Measurements from ENCODE around the gene HOXD1. TPM values are rescaled to one million over a fixed set of nuclear protein-coding genes. Genes with fewer than 3 reads are reported as not detected.
A peak's percentile ranks its signal among the peaks of the same experiment; 100 is the strongest.

HOXD1 gene
- total RNA-seq, 3 donors from 2014 or later, result not detected

DNA sequence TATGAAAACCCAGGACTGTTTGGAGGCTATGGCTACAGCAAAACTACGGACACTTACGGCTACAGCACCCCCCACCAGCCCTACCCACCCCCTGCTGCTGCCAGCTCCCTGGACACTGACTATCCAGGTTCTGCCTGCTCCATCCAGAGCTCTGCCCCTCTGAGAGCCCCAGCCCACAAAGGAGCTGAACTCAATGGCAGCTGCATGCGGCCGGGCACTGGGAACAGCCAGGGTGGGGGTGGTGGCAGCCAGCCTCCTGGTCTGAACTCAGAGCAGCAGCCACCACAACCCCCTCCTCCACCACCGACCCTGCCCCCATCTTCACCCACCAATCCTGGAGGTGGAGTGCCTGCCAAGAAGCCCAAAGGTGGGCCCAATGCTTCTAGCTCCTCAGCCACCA, 19.3 kb upstream of the HOXD1 start:
- H3K36me3 Mint-ChIP-seq (ENCODE audit: insufficient read depth), result no peaks in the 10 kb centered on the region
- DNase-seq (no peak), ATAC-seq (no peak)
- peaks cover 2% of the 10 kb centered on the region for H3K9me3 Mint-ChIP-seq
- H3K27me3 Mint-ChIP-seq (ENCODE audit: low read depth), result peaks cover 91% of the 10 kb centered on the region
- peaks cover 4% of the 10 kb centered on the region for H3K4me1 Mint-ChIP-seq (ENCODE audit: low read depth)
- H3K4me3 Mint-ChIP-seq, result no peak overlapping the region

DNA sequence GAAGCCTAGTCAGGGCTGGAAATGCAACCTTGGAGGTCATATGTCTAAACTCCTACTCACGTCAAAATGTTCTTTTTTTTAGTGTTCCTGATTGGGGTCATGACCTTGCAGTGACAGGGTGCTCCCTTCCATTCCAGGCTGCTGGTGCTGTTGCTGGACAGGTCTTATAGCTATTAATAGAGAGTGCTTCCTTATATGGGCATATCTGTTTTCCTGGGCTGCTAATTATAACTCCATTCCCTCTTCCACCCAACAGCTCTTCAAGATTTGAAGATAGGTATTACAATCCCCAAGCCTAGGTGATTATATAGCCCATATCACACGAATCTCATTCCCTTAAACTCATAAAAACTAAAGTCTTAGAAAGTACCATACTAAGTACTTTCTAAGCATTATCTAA, 18.8 kb upstream of the HOXD1 start:
- H3K4me3 Mint-ChIP-seq, result no peak overlapping the region
- H3K36me3 Mint-ChIP-seq (ENCODE audit: insufficient read depth), result no peaks in the 10 kb centered on the region
- ATAC-seq (no peak), DNase-seq (no peak)
- peaks cover 3% of the 10 kb centered on the region for H3K4me1 Mint-ChIP-seq (ENCODE audit: low read depth)
- no peaks in the 10 kb centered on the region for H3K9me3 Mint-ChIP-seq
- H3K27me3 Mint-ChIP-seq (ENCODE audit: low read depth), result peaks cover 91% of the 10 kb centered on the region

DNA sequence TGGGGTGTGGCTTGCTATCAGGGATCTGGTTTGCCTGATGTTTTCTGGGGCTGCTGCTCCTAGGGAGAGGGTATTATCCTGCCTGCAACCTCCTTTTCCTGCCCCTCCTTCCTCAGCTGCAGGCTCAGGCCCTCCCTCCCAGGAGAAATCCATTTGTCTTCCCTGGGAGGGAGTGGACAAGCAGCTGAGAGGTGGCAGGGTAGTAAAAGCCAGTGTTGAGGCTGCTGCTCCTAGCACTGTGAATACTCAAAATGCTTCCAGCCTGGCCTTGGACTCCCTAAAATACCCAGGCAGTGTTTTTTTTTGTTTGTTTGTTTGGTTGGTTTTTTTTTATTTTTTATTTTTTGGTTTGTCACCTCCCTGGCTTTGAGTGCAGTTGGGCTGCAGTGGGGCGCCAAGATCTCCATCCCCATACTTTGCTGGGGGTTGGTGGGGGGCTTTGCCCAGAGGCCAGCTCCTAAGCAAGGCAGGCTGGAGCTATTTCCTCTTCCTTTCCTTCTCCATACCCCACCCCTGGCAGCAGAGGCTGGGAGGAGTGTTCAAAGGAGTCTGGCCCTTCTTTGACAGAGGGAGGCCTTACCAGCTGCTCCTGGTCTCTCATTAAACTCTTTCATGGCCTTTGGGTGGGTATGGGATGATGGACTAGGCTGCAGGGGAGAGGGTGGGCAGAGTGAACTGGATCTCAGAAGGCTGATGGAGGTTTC, 17.7 kb upstream of the HOXD1 start:
- no peak for DNase-seq

DNA sequence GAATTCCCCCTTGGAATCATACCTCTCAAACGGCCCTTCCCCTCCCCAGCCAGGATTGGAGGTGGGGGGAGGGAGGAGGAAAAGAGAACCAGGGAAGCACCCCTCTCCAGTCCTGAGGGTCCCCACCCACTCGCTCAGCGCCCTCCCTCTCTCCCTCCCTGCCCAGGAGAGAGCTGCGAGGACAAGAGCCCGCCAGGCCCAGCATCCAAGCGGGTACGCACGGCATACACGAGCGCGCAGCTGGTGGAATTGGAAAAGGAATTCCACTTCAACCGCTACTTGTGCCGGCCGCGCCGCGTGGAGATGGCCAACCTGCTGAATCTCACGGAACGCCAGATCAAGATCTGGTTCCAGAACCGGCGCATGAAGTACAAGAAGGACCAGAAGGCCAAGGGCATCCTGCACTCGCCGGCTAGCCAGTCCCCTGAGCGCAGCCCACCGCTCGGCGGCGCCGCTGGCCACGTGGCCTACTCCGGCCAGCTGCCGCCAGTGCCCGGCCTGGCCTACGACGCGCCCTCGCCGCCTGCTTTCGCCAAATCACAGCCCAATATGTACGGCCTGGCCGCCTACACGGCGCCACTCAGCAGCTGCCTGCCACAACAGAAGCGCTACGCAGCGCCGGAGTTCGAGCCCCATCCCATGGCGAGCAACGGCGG, 17.0 kb upstream of the HOXD1 start:
- DNase-seq, result no peak
- Mint-ChIP-seq H3K9me3 (no peaks in the 10 kb centered on the region), H3K36me3 (ENCODE audit: insufficient read depth) (no peaks in the 10 kb centered on the region), H3K4me3 (no peak overlapping the region), H3K4me1 (ENCODE audit: low read depth) (peaks cover 6% of the 10 kb centered on the region), H3K27me3 (ENCODE audit: low read depth) (peaks cover 91% of the 10 kb centered on the region)
- ATAC-seq, result no peak

More for the DNA sequence above, 17.7 kb upstream of the HOXD1 start:
- no peak for ATAC-seq
- H3K4me3 Mint-ChIP-seq, result no peak overlapping the region
- H3K36me3 Mint-ChIP-seq (ENCODE audit: insufficient read depth), result no peaks in the 10 kb centered on the region
- H3K27me3 Mint-ChIP-seq (ENCODE audit: low read depth), result peaks cover 91% of the 10 kb centered on the region
- H3K4me1 Mint-ChIP-seq (ENCODE audit: low read depth), result peaks cover 6% of the 10 kb centered on the region
- no peaks in the 10 kb centered on the region for H3K9me3 Mint-ChIP-seq

DNA sequence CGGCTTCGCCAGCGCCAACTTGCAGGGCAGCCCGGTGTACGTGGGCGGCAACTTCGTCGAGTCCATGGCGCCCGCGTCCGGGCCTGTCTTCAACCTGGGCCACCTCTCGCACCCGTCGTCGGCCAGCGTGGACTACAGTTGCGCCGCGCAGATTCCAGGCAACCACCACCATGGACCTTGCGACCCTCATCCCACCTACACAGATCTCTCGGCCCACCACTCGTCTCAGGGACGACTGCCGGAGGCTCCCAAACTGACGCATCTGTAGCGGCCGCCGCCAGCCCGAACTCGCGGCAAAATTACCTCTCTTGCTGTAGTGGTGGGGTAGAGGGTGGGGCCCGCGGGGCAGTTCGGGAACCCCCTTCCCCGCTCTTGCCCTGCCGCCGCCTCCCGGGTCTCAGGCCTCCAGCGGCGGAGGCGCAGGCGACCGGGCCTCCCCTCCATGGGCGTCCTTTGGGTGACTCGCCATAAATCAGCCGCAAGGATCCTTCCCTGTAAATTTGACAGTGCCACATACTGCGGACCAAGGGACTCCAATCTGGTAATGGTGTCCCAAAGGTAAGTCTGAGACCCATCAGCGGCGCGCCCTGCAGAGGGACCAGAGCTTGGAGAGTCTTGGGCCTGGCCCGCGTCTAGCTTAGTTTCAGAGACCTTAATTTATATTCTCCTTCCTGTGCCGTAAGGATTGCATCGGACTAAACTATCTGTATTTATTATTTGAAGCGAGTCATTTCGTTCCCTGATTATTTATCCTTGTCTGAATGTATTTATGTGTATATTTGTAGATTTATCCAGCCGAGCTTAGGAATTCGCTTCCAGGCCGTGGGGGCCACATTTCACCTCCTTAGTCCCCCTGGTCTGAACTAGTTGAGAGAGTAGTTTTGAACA, 16.2 kb upstream of the HOXD1 start:
- Mint-ChIP-seq H3K4me1 (ENCODE audit: low read depth) (peaks cover 6% of the 10 kb centered on the region), H3K4me3 (no peak overlapping the region), H3K9me3 (no peaks in the 10 kb centered on the region), H3K36me3 (ENCODE audit: insufficient read depth) (no peaks in the 10 kb centered on the region), H3K27me3 (ENCODE audit: low read depth) (peaks cover 90% of the 10 kb centered on the region)
- ATAC-seq (no peak), DNase-seq (no peak)

DNA sequence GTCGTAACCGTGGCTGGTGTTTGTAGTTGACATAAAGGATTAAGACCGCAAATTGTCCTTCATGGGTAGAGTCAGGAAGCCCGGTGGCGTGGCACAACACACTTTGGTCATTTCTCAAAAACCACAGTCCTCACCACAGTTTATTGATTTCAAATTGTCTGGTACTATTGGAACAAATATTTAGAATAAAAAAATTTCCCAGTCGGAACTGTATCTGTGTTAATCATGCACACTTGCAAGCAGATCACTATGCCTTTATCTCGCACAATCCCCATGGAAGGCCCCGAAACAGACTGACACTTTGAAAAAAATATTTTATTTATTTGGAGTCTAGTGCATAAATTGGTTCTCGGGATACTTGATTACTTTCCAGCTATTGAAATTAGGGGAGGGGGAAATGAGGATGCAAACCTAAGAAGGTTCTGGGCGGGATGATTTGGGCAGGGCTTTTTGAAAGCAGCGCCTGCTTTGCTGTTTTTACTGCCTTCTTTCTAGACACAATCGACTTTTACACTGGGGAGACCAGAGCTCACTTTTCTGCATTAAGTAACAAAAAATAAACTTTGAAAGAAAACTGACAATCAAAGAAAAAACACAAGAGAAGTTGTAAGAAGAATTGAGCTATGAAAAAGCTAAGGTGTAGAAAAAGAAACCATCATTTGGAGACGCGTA, 15.4 kb upstream of the HOXD1 start:
- DNase-seq (no peak), ATAC-seq (no peak)
- Mint-ChIP-seq H3K9me3 (no peaks in the 10 kb centered on the region), H3K4me1 (ENCODE audit: low read depth) (peaks cover 6% of the 10 kb centered on the region), H3K36me3 (ENCODE audit: insufficient read depth) (no peaks in the 10 kb centered on the region), H3K27me3 (ENCODE audit: low read depth) (peaks cover 90% of the 10 kb centered on the region), H3K4me3 (no peak overlapping the region)

DNA sequence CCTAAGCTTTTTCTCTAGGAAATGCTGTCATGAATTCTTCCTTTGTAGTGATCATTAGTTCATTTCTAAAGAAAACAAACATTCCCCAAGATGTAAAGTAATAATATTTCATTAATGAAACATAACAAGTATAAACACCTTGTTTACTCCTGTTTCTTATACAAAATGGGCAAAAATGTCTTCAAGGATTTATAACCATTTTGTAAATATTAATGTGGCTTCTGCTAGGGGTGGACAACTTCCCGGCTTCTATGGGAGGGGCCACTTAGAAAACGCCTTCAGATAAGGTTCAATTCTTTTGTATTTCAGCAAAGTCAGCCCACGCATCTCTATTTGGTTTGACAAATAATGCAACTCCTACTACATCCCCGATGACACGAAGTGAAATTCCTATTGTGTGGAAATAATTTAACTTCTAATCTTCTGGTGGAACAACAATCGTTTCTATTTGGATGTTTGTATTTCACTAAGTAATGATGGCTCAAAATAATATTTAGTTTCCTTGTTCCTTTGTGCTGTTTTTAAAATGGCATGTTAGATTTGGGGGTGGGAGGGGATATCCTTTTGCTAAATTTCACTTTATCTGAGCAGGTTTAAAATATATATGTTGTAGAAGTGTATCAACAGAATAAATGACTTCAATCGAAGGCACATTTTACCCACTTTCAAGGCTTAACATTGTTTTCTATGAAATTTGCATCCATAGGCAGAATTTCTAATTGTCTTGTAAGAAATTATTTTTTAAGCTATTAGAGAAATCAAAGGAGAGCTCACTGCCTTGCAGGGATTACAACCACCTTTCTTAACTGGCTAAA, 14.7 kb upstream of the HOXD1 start:
- no peak overlapping the region for H3K4me3 Mint-ChIP-seq
- no peaks in the 10 kb centered on the region for H3K36me3 Mint-ChIP-seq (ENCODE audit: insufficient read depth)
- H3K9me3 Mint-ChIP-seq, result no peaks in the 10 kb centered on the region

DNA sequence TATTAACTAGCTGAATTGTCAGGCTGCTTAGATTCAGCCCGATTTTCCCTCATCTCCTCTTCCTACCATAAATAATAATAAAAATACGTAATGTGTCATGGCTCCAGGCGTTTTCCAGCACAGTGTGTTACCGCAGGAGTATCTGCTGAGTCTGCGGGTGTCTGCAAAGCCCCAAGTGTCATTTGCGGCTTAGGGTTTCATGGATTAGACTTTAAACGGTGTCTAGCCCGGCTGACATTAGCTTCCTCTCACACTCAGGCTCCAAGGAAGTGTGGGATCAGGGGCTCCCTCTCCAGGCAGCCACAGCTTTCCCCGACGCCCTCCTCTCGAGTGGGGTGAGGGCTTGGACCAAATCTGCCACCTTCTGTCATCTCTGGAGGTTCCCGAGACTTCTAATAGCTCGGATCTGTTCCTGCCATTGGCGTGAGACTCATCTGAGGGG, 14.1 kb upstream of the HOXD1 start:
- ATAC-seq, result no peak
- peaks cover 6% of the 10 kb centered on the region for H3K4me1 Mint-ChIP-seq (ENCODE audit: low read depth)
- no peak for DNase-seq
- peaks cover 92% of the 10 kb centered on the region for H3K27me3 Mint-ChIP-seq (ENCODE audit: low read depth)
- H3K9me3 Mint-ChIP-seq, result no peaks in the 10 kb centered on the region
- H3K4me3 Mint-ChIP-seq, result no peak overlapping the region
- H3K36me3 Mint-ChIP-seq (ENCODE audit: insufficient read depth), result no peaks in the 10 kb centered on the region

More for the DNA sequence above, 14.7 kb upstream of the HOXD1 start:
- peaks cover 6% of the 10 kb centered on the region for H3K4me1 Mint-ChIP-seq (ENCODE audit: low read depth)
- ATAC-seq (no peak), DNase-seq (no peak)
- peaks cover 92% of the 10 kb centered on the region for H3K27me3 Mint-ChIP-seq (ENCODE audit: low read depth)

DNA sequence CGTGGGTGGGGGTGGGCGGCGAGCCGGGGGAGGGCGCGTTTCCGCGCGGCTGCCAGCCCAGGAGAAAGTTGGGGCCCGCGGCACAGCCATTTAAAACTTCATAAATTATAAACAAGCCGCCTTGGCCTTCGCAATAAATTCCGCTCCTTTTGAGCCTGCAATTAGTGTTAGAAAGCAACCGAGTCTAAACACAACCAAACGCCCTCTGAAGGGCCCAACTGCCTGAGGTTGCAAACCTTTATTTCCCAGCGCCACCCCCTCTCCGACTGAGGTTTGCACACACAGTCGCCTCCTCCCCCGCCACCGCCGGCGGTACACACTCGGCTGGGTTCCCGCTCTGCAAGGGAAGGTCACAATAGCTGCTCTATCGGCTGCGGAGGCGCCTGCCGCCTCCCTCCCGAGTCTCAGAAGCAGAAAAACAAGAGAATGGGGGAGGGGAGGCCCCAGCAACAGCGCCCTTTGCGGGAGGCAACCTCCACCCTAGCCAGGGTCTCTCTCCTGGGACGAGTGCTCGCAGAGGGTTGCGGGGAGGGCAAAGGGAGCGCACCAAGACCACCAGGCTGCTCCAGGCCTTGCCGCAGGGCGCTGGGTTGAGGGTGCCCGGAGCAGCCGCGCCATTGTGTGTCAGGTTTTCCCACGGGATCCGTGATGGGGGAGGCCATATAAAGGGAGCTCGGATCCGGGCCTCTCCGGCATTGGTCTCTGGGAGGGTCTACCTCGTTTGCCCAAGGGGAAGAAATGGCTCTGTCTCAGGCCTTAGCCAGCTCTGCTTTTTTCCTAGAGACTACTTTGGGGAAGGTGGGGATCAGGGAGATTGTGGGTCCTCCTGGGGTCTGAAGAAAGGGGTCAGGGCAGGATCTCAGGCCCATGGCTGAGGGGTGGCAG, 13.4 kb upstream of the HOXD1 start:
- no peak overlapping the region for H3K4me3 Mint-ChIP-seq
- ATAC-seq (peak; percentile 19 to 30), DNase-seq (no peak)
- peaks cover 92% of the 10 kb centered on the region for H3K27me3 Mint-ChIP-seq (ENCODE audit: low read depth)
- no peaks in the 10 kb centered on the region for H3K9me3 Mint-ChIP-seq
- peaks cover 6% of the 10 kb centered on the region for H3K4me1 Mint-ChIP-seq (ENCODE audit: low read depth)
- no peaks in the 10 kb centered on the region for H3K36me3 Mint-ChIP-seq (ENCODE audit: insufficient read depth)

DNA sequence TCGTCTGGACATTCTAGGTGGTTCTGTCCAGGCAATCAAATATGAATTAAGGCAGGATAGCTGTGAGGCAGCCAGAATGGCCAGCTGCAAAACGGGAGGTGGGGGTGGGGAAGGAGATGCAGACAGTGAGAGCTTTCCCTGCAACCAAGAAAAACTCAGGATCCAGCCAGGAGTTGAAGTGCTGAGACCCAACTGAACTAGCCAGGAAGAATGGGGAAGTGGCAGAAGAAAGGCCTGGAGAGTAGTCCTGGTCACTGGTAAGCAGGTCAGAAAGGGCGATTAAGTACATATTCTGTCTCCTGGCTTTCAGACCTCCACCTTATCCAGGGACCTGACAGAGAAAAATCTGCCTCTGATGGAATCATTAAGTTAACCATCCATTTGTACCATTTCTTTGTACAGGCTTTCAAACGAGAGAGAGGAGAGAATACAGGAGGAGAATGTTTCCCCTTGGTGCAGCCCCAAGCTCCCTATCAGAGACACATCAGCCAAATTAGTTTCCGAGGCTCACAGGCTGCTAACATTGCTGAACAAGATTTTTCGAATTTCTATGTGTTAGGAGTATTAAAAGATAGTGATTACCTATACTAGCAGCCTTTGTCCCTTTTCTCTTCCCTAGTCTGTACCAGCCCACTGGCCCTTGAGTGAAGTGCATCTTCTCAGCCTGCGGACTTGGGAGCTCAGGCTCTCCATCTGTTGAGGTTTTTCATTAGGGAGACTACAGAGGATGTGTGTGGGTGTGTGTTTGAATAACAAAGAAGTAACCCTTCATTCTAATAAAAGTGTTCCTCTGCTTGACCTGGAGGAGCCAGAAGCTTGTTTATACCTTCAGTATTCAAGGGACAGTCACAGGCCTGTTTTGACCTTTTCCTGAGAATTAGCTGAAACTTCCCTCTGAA, 12.5 kb upstream of the HOXD1 start:
- H3K9me3 Mint-ChIP-seq, result no peaks in the 10 kb centered on the region
- H3K4me1 Mint-ChIP-seq (ENCODE audit: low read depth), result peaks cover 6% of the 10 kb centered on the region
- DNase-seq (no peak), ATAC-seq (no peak)
- H3K4me3 Mint-ChIP-seq, result no peak overlapping the region
- H3K27me3 Mint-ChIP-seq (ENCODE audit: low read depth), result peaks cover 93% of the 10 kb centered on the region
- H3K36me3 Mint-ChIP-seq (ENCODE audit: insufficient read depth), result no peaks in the 10 kb centered on the region

DNA sequence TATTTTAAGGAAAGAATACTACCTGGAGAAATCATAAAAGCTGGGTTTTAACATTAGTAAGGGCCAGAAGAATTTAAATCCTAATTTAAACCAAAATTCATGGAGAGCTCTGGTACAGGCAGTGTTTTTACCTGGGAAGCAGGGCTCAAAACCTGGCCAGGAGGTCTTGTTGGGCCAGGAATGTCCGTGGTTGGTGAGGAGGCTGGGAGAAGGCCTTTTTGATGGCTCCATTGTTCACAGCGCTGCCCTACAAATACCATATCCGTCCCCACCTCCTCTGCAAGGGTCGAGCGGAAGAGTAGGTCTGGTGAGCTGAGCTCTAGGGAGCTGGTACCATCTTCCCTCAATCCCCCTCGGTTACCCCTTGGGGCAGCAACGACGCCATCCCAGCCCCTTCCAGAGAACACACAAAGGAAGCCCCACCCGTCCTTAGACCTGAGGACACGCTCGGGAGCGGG, 10.9 kb upstream of the HOXD1 start:
- H3K4me1 Mint-ChIP-seq (ENCODE audit: low read depth), result peaks cover 6% of the 10 kb centered on the region
- H3K4me3 Mint-ChIP-seq, result no peak overlapping the region
- no peaks in the 10 kb centered on the region for H3K36me3 Mint-ChIP-seq (ENCODE audit: insufficient read depth)
- ATAC-seq (no peak), DNase-seq (no peak)
- H3K27me3 Mint-ChIP-seq (ENCODE audit: low read depth), result peaks cover 87% of the 10 kb centered on the region
- no peaks in the 10 kb centered on the region for H3K9me3 Mint-ChIP-seq
